ENCODE data around the gene C17orf107.

GRCh38 chr17:4862720-4863119, 36.6 kb upstream of the C17orf107 start:
- TF ChIP-seq CTCF (IDR thresholded peaks at IDR 0.05 in 2 of 3, conservative IDR thresholded peaks at IDR 0.05 in 1 of 3; ENCODE audit: borderline replicate concordance in 1 of 3, insufficient read depth in 1 of 3, low read depth in 2 of 3, low read length in 2 of 3) (no peak), SIN3A (IDR thresholded peaks at IDR 0.05; ENCODE audit: low read depth) (no peak), EZH2 (IDR thresholded peaks at IDR 0.05) (no peak), ZNF274 (IDR thresholded peaks at IDR 0.05; ENCODE audit: low read depth, low read length) (no peak), YY1 (IDR thresholded peaks at IDR 0.05; ENCODE audit: extremely low read depth, insufficient replicate concordance, low read depth, low read length) (no peak), REST (IDR thresholded peaks at IDR 0.05; ENCODE audit: low read depth) (no peak), POLR2AphosphoS5 (IDR thresholded peaks at IDR 0.05; ENCODE audit: low read depth, low read length) (no peak), CBX3 (IDR thresholded peaks at IDR 0.05; ENCODE audit: low read depth) (no peak), CEBPB (IDR thresholded peaks at IDR 0.05; ENCODE audit: low read depth) (no peak), EZH2phosphoT487 (IDR thresholded peaks at IDR 0.05; ENCODE audit: borderline replicate concordance) (no peak)
